Skeletal muscle cell (primary cell): ENCODE data around the gene LIMS4.
"Not testable (repeated sequence)": the region's sequence is repeated elsewhere in the genome, so short reads cannot be mapped to it uniquely, and the experiment has no call there.

Source experiments
- DNase-seq: peaks from one replicate; pipeline ENCODE4 v3.0.0-alpha.2; 2010; ENCODE audit warnings: low read depth
- H3K4me3 ChIP-seq: 2 replicates; pipeline ENCODE4 v1.5.1; 2011; ENCODE audit warnings: low read depth, mild to moderate bottlenecking, control low read depth, low read length, moderate library complexity

LIMS4 gene

GRCh38 chr2:110455080-110455670 is 17.4 kb downstream of the LIMS4 start:
- not testable (repeated sequence) for H3K4me3 ChIP-seq, DNase-seq

GRCh38 chr2:110450951-110451350 is 21.7 kb downstream of the LIMS4 start:
- not testable (repeated sequence) for DNase-seq, H3K4me3 ChIP-seq

- H3K4me3 ChIP-seq, DNase-seq: not testable (repeated sequence)
Observed at GRCh38 chr2:110449127-110449947, 23.3 kb downstream of the LIMS4 start.

- not testable (repeated sequence) for H3K4me3 ChIP-seq, DNase-seq
Observed at GRCh38 chr2:110446644-110447043, 26.0 kb downstream of the LIMS4 start.

- not testable (repeated sequence) for DNase-seq, H3K4me3 ChIP-seq
Observed at GRCh38 chr2:110443305-110444005, 29.2 kb downstream of the LIMS4 start.

GRCh38 chr2:110441905-110442304 is 30.7 kb downstream of the LIMS4 start:
- not testable (repeated sequence) for H3K4me3 ChIP-seq, DNase-seq

GRCh38 chr2:110434565-110434964 is 38.1 kb downstream of the LIMS4 start:
- DNase-seq, H3K4me3 ChIP-seq: not testable (repeated sequence)

GRCh38 chr2:110425725-110426124 is 46.9 kb downstream of the LIMS4 start:
- not testable (repeated sequence) for H3K4me3 ChIP-seq, DNase-seq

GRCh38 chr2:110424421-110424820 is 48.2 kb downstream of the LIMS4 start:
- DNase-seq, H3K4me3 ChIP-seq: not testable (repeated sequence)

- H3K4me3 ChIP-seq, DNase-seq: not testable (repeated sequence)
Observed at GRCh38 chr2:110423574-110423962, 49.0 kb downstream of the LIMS4 start.

GRCh38 chr2:110422852-110423573 is 49.6 kb downstream of the LIMS4 start:
- DNase-seq, H3K4me3 ChIP-seq: not testable (repeated sequence)

- not testable (repeated sequence) for H3K4me3 ChIP-seq, DNase-seq
Observed at GRCh38 chr2:110420641-110421354, 51.8 kb downstream of the LIMS4 start.

- DNase-seq: not testable (repeated sequence)
Observed at GRCh38 chr2:110407142-110407541, 65.5 kb downstream of the LIMS4 start.

GRCh38 chr2:110404988-110405387 is 67.6 kb downstream of the LIMS4 start:
- not testable (repeated sequence) for H3K4me3 ChIP-seq, DNase-seq

More at GRCh38 chr2:110407142-110407541, 65.5 kb downstream of the LIMS4 start:
- H3K4me3 ChIP-seq: not testable (repeated sequence)

GRCh38 chr2:110404246-110404645 is 68.4 kb downstream of the LIMS4 start:
- H3K4me3 ChIP-seq, DNase-seq: not testable (repeated sequence)

GRCh38 chr2:110401001-110401618 is 71.5 kb downstream of the LIMS4 start:
- not testable (repeated sequence) for H3K4me3 ChIP-seq, DNase-seq

- H3K4me3 ChIP-seq, DNase-seq: not testable (repeated sequence)
Observed at GRCh38 chr2:110399378-110399777, 73.2 kb downstream of the LIMS4 start.

GRCh38 chr2:110395990-110396389 is 76.6 kb downstream of the LIMS4 start:
- DNase-seq: not testable (repeated sequence)

More at GRCh38 chr2:110395990-110396389, 76.6 kb downstream of the LIMS4 start:
- H3K4me3 ChIP-seq: not testable (repeated sequence)
